ENCODE results near the gene CD82.

CD82 gene

GRCh38 chr11:44661311-44661717 is 95.9 kb downstream of the CD82 start:
- Histone ChIP-seq H3K27ac (ENCODE audit: insufficient read depth, low read depth, low read length, poor library complexity, severe bottlenecking) (no peak overlapping the region), H3K9me3 (ENCODE audit: control insufficient read depth, low read length) (no peaks in the 10 kb centered on the region), H3K4me1 (ENCODE audit: control insufficient read depth, insufficient read depth, low read length) (no peaks in the 10 kb centered on the region), H3K36me3 (ENCODE audit: control insufficient read depth, insufficient read depth, low read length) (no peaks in the 10 kb centered on the region), H3K27me3 (ENCODE audit: control insufficient read depth, insufficient read depth, low read length, poor library complexity, severe bottlenecking) (no peaks in the 10 kb centered on the region), H3K4me3 (ENCODE audit: insufficient read depth, low read depth, low read length) (no peak overlapping the region)
- 93 to 95% methylated on average over 7 of the region's 7 CpGs for WGBS, 2 experiments
